ENCODE data around the gene NMNAT2. TPM values are rescaled to one million over a fixed set of nuclear protein-coding genes. Genes with fewer than 3 reads are reported as not detected.
"Not testable (repeated sequence)": the region's sequence is repeated elsewhere in the genome, so short reads cannot be mapped to it uniquely, and the experiment has no call there.

Gene NMNAT2
- total RNA-seq, 4 donors from 2014 or later, result 1.7 to 2.8 (median 2.4) TPM

DNA sequence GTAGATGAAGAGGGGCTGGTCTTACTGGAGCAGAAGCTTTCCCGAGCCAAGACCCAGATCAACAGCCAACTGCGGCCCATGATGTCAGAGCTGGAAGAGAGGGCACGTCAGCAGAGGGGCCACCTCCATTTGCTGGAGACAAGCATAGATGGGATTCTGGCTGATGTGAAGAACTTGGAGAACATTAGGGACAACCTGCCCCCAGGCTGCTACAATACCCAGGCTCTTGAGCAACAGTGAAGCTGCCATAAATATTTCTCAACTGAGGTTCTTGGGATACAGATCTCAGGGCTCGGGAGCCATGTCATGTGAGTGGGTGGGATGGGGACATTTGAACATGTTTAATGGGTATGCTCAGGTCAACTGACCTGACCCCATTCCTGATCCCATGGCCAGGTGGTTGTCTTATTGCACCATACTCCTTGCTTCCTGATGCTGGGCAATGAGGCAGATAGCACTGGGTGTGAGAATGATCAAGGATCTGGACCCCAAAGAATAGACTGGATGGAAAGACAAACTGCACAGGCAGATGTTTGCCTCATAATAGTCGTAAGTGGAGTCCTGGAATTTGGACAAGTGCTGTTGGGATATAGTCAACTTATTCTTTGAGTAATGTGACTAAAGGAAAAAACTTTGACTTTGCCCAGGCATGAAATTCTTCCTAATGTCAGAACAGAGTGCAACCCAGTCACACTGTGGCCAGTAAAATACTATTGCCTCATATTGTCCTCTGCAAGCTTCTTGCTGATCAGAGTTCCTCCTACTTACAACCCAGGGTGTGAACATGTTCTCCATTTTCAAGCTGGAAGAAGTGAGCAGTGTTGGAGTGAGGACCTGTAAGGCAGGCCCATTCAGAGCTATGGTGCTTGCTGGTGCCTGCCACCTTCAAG is 174.8 kb downstream of the NMNAT2 start:
- peak; percentile 96 for DNase-seq (ENCODE audit: extremely low spot score)
- Histone ChIP-seq H3K36me3 (peaks cover 0 to 33% (median 12%) of the 10 kb centered on the region in 4 donors), H3K27ac (replicated peaks in 1 of 4) (peak overlapping the region; percentile 40 to 70 (median 62)), H3K27me3 (no peaks in the 10 kb centered on the region), H3K4me1 (peaks cover 3 to 25% (median 4%) of the 10 kb centered on the region in 4 donors), H3K4me3 (no peak overlapping the region), H3K9me3 (no peaks in the 10 kb centered on the region)
- peak in 1 of 2 donors; percentile 25 for TF ChIP-seq POLR2AphosphoS5 (IDR thresholded peaks at IDR 0.05)
- TF ChIP-seq, protein P1, sequence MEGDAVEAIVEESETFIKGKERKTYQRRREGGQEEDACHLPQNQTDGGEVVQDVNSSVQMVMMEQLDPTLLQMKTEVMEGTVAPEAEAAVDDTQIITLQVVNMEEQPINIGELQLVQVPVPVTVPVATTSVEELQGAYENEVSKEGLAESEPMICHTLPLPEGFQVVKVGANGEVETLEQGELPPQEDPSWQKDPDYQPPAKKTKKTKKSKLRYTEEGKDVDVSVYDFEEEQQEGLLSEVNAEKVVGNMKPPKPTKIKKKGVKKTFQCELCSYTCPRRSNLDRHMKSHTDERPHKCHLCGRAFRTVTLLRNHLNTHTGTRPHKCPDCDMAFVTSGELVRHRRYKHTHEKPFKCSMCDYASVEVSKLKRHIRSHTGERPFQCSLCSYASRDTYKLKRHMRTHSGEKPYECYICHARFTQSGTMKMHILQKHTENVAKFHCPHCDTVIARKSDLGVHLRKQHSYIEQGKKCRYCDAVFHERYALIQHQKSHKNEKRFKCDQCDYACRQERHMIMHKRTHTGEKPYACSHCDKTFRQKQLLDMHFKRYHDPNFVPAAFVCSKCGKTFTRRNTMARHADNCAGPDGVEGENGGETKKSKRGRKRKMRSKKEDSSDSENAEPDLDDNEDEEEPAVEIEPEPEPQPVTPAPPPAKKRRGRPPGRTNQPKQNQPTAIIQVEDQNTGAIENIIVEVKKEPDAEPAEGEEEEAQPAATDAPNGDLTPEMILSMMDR (IDR thresholded peaks at IDR 0.05), result no peak
- no peak for TF ChIP-seq POLR2A (IDR thresholded peaks at IDR 0.05; ENCODE audit: low read depth)
- TF ChIP-seq EP300 (IDR thresholded peaks at IDR 0.05), result no peak
- intact Hi-C loops (cut with DNase I), result no loop called here
- WGBS, result 85% methylated on average over 5 of the region's 5 CpGs

DNA sequence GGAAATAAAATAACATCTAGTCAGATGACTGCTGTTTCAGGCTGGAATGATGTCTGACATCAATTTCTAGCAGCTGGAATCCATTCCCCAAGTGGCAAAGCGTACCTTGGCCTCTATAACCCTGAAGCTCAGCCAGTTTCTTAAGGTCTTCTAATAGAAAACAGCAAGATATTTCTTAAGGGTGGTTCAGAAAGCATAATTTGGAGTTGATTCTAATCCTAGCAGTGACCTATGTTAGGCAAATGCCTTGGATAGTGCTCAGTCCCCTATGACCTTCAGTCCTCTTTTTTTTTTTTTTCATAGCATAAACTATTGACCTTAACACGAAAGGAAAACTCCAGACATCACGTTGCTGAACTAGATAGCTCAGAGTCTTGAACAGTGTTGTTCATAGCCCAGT is 175.6 kb downstream of the NMNAT2 start:
- TF ChIP-seq, protein P1 (IDR thresholded peaks at IDR 0.05), result no peak
- no peak for TF ChIP-seq EP300 (IDR thresholded peaks at IDR 0.05)
- peak in 1 of 2 donors; percentile 16 for TF ChIP-seq POLR2AphosphoS5 (IDR thresholded peaks at IDR 0.05)
- TF ChIP-seq POLR2A (IDR thresholded peaks at IDR 0.05; ENCODE audit: low read depth), result no peak
- intact Hi-C loops (cut with DNase I), result no loop called here
- H3K9me3 ChIP-seq, result no peaks in the 10 kb centered on the region
- peaks cover 4 to 29% (median 5%) of the 10 kb centered on the region in 4 donors for H3K4me1 ChIP-seq
- DNase-seq (ENCODE audit: extremely low spot score), result no peak
- WGBS, result 68% methylated on average over 3 of the region's 3 CpGs
- peaks cover 0 to 33% (median 12%) of the 10 kb centered on the region in 4 donors for H3K36me3 ChIP-seq
- no peaks in the 10 kb centered on the region for H3K27me3 ChIP-seq
- H3K4me3 ChIP-seq, result no peak overlapping the region
- H3K27ac ChIP-seq (replicated peaks in 1 of 4), result peak overlapping the region; percentile 40 to 68 (median 57)

GRCh38 chr1:183241471-183241870 is 176.7 kb downstream of the NMNAT2 start:
- H3K27ac ChIP-seq (replicated peaks in 1 of 4), result peak overlapping the region; percentile 40 to 68 (median 57)
- no peaks in the 10 kb centered on the region for H3K9me3 ChIP-seq
- peaks cover 0 to 33% (median 12%) of the 10 kb centered on the region in 4 donors for H3K36me3 ChIP-seq
- DNase-seq (ENCODE audit: extremely low spot score), result no peak
- intact Hi-C loops (cut with DNase I), result no loop called here
- H3K4me3 ChIP-seq, result no peak overlapping the region
- no peak for TF ChIP-seq EP300 (IDR thresholded peaks at IDR 0.05)
- TF ChIP-seq, protein P1 (IDR thresholded peaks at IDR 0.05), result no peak
- TF ChIP-seq POLR2A (IDR thresholded peaks at IDR 0.05; ENCODE audit: low read depth), result no peak
- no peak for TF ChIP-seq POLR2AphosphoS5 (IDR thresholded peaks at IDR 0.05)
- H3K4me1 ChIP-seq, result peaks cover 4 to 29% (median 5%) of the 10 kb centered on the region in 4 donors
- no peaks in the 10 kb centered on the region for H3K27me3 ChIP-seq
- 48% methylated on average over 3 of the region's 3 CpGs for WGBS

DNA sequence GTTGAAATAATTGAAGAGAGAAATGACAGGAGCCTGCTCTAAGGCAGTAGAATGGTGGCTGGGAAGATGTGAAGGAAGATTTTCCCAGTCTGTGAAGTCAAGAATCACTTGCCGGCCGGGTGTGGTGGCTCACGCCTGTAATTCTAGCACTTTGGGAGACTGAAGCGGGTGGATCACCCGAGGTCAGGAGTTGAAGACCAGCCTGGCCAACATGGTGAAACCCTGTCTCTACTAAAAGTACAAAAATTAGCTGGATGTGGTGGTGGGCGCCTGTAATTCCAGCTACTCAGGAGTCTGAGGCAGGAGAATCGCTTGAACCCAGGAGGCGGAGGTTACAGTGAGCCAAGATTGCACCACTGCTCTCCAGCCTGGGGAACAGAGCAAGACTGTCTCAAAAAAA is 177.3 kb downstream of the NMNAT2 start:
- peaks cover 4 to 29% (median 5%) of the 10 kb centered on the region in 4 donors for H3K4me1 ChIP-seq
- intact Hi-C loops (cut with DNase I); H3K9me3 ChIP-seq; DNase-seq (ENCODE audit: extremely low spot score); H3K27me3 ChIP-seq; H3K4me3 ChIP-seq: not testable (repeated sequence)
- 95% methylated on average over 8 of the region's 8 CpGs for WGBS
- peaks cover 0 to 33% (median 12%) of the 10 kb centered on the region in 4 donors for H3K36me3 ChIP-seq
- peak overlapping the region; percentile 37 to 68 (median 57) for H3K27ac ChIP-seq (replicated peaks in 1 of 4)

DNA sequence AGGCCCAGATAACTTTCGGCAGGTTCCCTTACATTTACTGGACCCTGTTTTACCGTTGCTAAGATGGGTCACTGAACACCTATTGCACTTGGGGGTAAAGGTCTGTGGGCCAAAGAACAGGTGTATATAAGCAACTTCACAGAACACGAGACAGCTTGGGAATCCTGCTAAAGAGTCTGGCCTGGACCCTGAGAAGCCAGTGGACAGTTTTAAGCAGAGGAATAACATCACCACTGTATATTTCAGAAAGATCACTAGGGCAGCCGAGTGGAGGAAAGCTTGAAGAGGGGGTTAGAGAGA is 177.7 kb downstream of the NMNAT2 start:
- TF ChIP-seq, protein P1 (IDR thresholded peaks at IDR 0.05), result no peak
- no peak for TF ChIP-seq POLR2A (IDR thresholded peaks at IDR 0.05; ENCODE audit: low read depth)
- no peak for TF ChIP-seq EP300 (IDR thresholded peaks at IDR 0.05)
- TF ChIP-seq POLR2AphosphoS5 (IDR thresholded peaks at IDR 0.05), result no peak
- 83% methylated on average over 4 of the region's 4 CpGs for WGBS
- Histone ChIP-seq H3K9me3 (no peaks in the 10 kb centered on the region), H3K36me3 (peaks cover 0 to 33% (median 12%) of the 10 kb centered on the region in 4 donors), H3K27me3 (no peaks in the 10 kb centered on the region), H3K4me3 (no peak overlapping the region), H3K27ac (replicated peaks in 1 of 4) (peak overlapping the region; percentile 37 to 68 (median 57)), H3K4me1 (peaks cover 4 to 31% (median 8%) of the 10 kb centered on the region in 4 donors)
- DNase-seq (ENCODE audit: extremely low spot score), result no peak
- intact Hi-C loops (cut with DNase I), result no loop called here
